ENCODE measurements around the gene PARP11.

Gene PARP11

GRCh38 chr12:3761116-3761735 lies 112.0 kb downstream of the PARP11 start:
- no peak for DNase-seq

- DNase-seq = no peak
Measured at GRCh38 chr12:3759878-3760277, 113.3 kb downstream of the PARP11 start.

Measured in CD4-positive, alpha-beta T cell treated with Interleukin-17A for 1 hour (primary cell).